Measurements from ENCODE around the gene THAP5. TPM values are rescaled to one million over a fixed set of nuclear protein-coding genes. Genes with fewer than 3 reads are reported as not detected.

The THAP5 gene
- total RNA-seq, 4 donors from 2014 or later = 12.6 to 24.7 (median 15.7) TPM

GRCh38 chr7:108585843-108586242 is 16.3 kb upstream of the THAP5 start:
- no peak for DNase-seq (ENCODE audit: low spot score)
- no peak for TF ChIP-seq CTCF (IDR thresholded peaks at IDR 0.05)
- no peak for ATAC-seq (ENCODE audit: low FRiP score)

GRCh38 chr7:108584211-108584610 is 14.7 kb upstream of the THAP5 start:
- ATAC-seq (ENCODE audit: low FRiP score) = no peak
- no peak for DNase-seq (ENCODE audit: low spot score)
- TF ChIP-seq CTCF (IDR thresholded peaks at IDR 0.05) = no peak

GRCh38 chr7:108581655-108582491 is 12.4 kb upstream of the THAP5 start:
- ATAC-seq (ENCODE audit: low FRiP score) (no peak), DNase-seq (ENCODE audit: low spot score) (no peak)
- no peak for TF ChIP-seq CTCF (IDR thresholded peaks at IDR 0.05)

- no peak for TF ChIP-seq CTCF (IDR thresholded peaks at IDR 0.05)
- ATAC-seq (ENCODE audit: low FRiP score) = no peak
Observed at GRCh38 chr7:108580298-108580697, 10.8 kb upstream of the THAP5 start.

GRCh38 chr7:108578937-108579336 is 9.4 kb upstream of the THAP5 start:
- no peak for TF ChIP-seq CTCF (IDR thresholded peaks at IDR 0.05)
- ATAC-seq (ENCODE audit: low FRiP score) (no peak), DNase-seq (ENCODE audit: low spot score) (no peak)

More at GRCh38 chr7:108580298-108580697, 10.8 kb upstream of the THAP5 start:
- no peak for DNase-seq (ENCODE audit: low spot score)

DNA sequence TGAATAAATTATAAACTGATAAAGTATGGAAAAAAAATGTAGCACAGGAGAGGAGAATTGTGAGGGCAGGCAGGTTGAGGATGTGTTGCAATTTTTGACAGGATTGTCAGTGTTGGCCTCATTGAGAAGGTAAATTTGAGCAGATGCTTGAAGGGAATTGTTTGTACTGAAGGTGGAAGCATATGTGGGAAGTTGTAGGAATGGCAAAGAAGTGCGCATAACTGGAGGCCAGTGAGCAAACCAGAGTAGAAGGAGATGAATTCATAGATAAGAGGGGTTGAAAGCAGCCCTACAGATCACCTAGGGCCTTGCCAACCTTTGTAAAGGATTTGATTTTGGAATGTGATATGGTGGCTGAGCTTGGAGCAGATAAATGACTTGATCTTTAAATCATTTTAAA is 6.6 kb upstream of the THAP5 start:
- no peak for DNase-seq (ENCODE audit: low spot score)
- no peak for ATAC-seq (ENCODE audit: low FRiP score)
- TF ChIP-seq CTCF (IDR thresholded peaks at IDR 0.05) = no peak

DNA sequence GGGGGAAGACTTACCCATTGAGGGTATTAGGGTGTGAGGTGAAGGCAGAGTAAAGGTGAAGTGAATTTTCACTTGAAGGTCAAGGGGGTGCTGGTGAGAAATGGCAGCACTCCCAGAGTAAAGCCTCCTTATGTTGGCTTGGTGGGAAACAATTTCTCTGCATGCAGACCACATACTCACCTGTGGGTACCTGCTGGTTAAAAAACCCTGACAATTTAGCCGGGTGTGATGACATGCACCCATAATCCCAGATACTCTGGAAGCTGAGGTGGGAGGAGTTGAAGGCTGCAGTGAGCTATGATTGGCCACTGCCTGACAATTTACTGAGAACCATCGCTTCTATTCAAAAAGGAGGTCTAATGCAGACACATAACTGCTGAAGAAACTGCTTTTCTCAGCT is 5.7 kb upstream of the THAP5 start:
- no peak for TF ChIP-seq CTCF (IDR thresholded peaks at IDR 0.05)
- DNase-seq (ENCODE audit: low spot score) (no peak), ATAC-seq (ENCODE audit: low FRiP score) (no peak)

All from omental fat pad (tissue), 4 donors.